Liver (tissue), 4 donors: ENCODE data around the gene CTDSPL2. TPM values are rescaled to one million over a fixed set of nuclear protein-coding genes. Genes with fewer than 3 reads are reported as not detected.

Experiments used
- polyA plus RNA-seq, 2 donors: library from polyadenylated mRNA; stranded (reverse) in 1 of 2; unstranded in 1 of 2; fragments of 200-250 nt in 1 of 2; fragments of >200 nt in 1 of 2; fragmentation: Nextera tagmentation in 1 of 2; extraction: Ambion mirVana in 1 of 2; gene quantifications; one replicate each; pipeline versions ENCODE4 v1.2.1 to v1.2.3, GENCODE V29; 2013 to 2015
- total RNA-seq, 2 donors: library from RNA; depleted of rRNA; stranded (reverse); fragments of >200 nt; gene quantifications; one replicate each; pipeline ENCODE4 v1.2.3, GENCODE V29; 2014
- donor health status: healthy.
- donor health status: healthy.
- donor health status: healthy.

The CTDSPL2 gene
- total and polyA plus RNA-seq, 4 donors: 3.6 to 41.5 (median 21.2) TPM

Other genes starting within 250 kb of the CTDSPL2 start
- gene FRMD5, start 232.4 kb upstream of the CTDSPL2 start, total RNA-seq: under 1 TPM in 1 of 2 donors, not detected in 1; 0.25 TPM
- gene FRMD5, start 232.4 kb upstream of the CTDSPL2 start, polyA plus RNA-seq: under 1 TPM in 1 of 2 donors, not detected in 1; 0.01 TPM
- 10 to 100 TPM; 41.9 to 58.2 TPM for gene GOLM2, start 138.9 kb upstream of the CTDSPL2 start, total RNA-seq
- 10 to 100 TPM; 20.5 to 23.5 TPM for gene GOLM2, start 138.9 kb upstream of the CTDSPL2 start, polyA plus RNA-seq
- 10 to 100 TPM; 39.5 to 49.9 TPM for gene EIF3J, start 109.5 kb downstream of the CTDSPL2 start, total RNA-seq
- gene EIF3J, start 109.5 kb downstream of the CTDSPL2 start, polyA plus RNA-seq: 10 to 100 TPM; 23.5 to 39.7 TPM
- 10 to 100 TPM; 40.0 to 65.3 TPM for gene SPG11, start 236.0 kb downstream of the CTDSPL2 start, total RNA-seq
- gene SPG11, start 236.0 kb downstream of the CTDSPL2 start, polyA plus RNA-seq: 10 to 100 TPM; 17.3 to 22.6 TPM